CD4-positive, alpha-beta T cell treated with Interferon alpha-2 for 1 hour (primary cell): Measurements from ENCODE around the gene SMIM3.
"Not testable (repeated sequence)": the region's sequence is repeated elsewhere in the genome, so short reads cannot be mapped to it uniquely, and the experiment has no call there.

ENCODE experiments used
- DNase-seq, 2 donors: peaks; one replicate each; pipeline ENCODE4 v3.0.0-alpha.2; 2020 to 2022

The SMIM3 gene, protein sequence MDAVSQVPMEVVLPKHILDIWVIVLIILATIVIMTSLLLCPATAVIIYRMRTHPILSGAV

DNA sequence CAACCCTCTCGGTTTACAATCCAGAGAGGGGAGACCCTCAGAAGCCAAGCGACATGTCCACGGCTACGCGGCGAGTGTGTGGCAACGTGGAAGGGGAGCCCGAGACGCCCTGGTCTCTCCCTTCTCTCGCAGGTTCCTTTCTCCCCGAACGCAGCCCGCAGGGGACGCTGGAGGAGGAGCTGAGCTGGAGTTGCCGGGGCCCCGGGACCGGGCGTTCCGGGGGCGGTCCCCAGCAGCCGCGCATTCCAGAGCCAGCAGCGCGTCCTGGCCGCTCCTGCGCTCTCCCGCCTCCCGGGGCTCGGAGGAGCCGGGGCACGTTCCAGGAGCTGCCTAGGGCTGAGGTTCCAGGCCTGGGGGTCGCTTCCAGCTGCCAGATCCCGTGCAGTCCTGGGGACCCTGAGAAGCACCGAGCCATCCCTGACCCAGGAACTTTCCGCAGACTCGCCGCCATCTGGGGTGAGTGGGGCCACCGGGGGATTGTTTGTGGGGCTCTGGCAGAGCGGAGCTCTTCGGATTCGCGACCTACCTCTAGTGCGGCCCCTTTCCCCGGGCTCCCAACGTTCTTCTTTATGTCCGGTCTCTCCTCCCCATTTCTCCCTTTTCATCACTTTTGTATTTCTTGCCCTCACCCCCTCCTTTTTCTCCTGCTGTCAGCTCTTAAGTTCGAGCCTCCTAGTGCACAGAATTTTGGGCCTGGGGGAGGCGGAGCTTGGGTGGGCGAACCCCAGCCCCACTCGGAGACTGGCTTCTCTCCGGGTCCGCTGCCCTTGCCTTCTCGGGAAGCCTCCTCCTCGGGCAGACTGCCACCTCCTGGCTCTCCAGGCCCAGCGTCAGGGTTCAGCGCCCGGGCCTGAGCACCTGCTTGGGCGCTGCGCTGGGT is at the start of gene SMIM3:
TSS of gene SMIM3 (plus strand) at position 241 of the 880 bp plus-strand sequence. CDS start 16,684 bp downstream, outside the sequence.
- DNase-seq: peak; percentile 68 to 75

DNA sequence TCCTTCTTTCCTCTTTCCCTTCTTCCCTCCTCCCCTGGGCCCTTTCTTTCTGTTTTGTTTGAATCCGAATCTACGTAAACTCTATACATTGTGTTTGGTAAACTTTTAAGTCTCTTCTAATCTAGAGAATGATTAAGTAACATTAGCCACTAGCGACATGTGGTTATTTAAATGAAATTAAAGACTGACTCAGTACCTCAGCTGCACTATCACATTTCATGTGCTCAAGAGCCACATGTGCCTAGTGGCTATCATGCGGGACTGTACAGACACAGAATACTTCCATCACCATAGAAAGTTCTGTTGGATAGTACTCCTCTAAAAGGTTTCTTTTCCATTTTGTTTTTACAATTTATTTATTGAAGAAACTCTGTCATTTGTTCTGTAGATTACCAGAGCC is 48.7 kb upstream of the SMIM3 start:
- no peak for DNase-seq

DNA sequence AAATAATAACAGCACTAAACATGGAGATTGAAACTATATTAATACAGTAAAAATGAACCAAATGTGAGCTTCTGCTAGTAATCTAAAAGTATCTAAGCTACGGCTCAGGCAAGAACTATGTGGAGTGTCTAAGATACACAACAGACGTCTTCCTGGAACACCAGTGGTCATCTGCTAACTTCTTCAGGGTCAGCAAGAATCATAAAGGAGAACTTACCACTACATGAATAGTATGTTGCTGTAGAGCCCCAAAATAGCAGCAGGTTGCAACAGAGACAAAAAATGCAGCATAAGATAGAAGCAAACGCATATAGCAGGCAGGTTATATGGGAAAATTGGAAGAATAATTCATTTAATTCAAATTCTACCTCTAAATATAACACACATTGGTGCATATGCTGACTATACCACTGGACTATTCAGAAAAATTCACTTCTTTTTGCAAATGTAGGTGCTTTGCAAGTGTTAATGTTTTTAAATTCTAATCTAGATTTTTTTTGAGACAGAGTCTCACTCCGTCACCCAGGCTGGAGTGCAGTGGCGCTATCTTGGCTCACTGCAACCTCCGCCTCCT is 46.8 kb upstream of the SMIM3 start:
- DNase-seq: no peak

DNA sequence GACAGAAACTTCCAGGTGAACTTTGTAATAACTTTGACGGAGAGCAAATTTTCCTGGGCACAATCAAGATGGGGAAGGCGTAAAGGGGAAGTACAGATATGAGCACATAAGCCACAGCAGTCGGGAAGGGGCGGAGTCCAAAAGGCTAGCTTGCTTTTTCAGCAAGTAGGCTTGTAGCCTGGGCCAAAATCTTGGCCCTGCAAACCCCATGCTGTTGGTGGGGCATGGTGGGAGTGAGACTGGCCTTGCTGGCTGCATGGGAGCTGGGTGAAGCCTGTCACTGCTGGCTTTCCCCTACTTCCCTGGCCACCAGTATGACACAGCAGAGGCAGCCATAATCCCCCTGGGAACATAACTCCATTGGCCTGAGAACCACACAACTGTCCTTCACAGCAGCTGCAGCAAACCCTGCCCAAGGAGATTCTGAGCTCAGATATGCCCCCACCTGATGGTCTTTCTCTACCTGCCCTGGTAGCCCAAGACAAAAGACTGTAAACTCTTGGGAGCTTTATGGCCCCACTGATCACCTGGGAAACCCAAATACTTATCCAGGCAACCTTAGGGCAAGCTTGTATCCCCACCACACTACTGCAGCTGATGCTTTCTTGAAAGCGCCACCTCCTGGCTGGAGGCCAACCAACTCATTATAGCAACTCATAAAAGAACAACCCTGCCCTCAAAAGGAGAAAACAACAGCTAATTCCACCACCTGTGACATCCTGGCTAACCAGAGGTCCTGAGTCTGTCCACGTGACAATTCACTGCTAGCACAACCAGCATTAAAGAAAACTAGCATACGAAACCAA is 43.8 kb upstream of the SMIM3 start:
- DNase-seq: peak; percentile 13 to 51

DNA sequence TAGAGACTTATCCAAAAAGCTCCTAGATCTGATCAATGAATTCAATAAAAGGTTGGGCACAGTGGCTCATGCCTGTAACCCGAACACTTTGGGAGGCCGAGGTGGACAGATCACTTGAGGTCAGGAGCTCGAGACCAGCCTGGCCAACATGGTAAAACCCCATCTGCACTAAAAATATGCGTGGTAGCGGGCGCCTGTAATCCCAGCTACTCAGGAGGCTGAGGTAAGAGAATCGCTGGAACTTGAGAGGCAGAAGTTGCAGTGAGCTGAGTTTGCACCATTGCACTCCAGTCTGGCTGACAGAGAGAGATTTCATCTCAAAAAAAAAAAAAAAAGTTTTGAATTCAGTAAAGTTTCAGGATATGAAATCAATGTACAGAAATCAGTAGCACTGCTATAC is 39.7 kb upstream of the SMIM3 start:
- no peak for DNase-seq

DNA sequence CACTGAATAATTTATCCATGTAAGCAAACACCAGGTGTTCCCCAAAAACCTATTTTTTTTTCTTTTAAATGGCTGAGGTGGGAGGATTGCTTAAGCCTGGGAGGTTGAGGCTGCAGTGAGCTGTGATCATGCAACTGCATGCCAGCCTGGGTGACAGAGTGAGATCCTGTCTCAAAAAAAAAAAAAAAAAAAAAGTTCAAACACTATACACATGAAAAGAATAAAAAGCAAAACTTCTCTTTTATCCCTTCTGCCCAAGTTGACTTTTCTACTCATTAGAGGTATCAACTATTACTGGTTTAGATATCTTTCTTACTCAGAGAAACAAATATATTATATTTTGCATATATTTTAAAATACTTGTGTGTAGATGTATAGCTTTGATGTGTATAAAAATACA is 37.6 kb upstream of the SMIM3 start:
- DNase-seq: no peak

DNA sequence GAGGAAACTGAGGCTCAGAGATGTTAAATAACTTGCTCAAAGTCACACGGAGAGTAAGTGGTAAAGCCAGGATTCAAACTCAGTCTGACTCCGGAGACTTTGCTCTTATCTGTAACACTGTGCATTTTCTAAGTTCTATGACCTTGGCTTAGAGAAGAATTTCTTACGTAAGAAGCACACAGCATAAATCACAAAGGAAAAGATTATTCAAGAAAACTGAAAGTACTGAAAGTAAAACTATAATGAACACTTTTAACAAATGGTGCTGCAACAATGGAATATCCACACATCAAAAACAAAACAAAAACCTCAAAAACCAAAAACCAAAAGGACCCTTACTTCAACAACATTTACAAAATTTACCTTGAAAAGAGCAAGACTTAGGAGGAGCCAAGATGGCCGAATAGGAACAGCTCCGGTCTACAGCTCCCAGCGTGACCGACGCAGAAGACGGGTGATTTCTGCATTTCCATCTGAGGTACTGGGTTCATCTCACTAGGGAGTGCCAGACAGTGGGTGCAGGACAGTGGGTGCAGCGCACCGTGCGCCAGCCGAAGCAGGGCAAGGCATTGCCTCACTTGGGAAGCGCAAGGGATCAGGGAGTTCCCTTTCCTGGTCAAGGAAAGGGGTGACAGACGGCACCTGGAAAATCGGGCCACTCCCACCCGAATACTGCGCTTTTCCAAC is 36.0 kb upstream of the SMIM3 start:
- DNase-seq: not testable (repeated sequence)

DNA sequence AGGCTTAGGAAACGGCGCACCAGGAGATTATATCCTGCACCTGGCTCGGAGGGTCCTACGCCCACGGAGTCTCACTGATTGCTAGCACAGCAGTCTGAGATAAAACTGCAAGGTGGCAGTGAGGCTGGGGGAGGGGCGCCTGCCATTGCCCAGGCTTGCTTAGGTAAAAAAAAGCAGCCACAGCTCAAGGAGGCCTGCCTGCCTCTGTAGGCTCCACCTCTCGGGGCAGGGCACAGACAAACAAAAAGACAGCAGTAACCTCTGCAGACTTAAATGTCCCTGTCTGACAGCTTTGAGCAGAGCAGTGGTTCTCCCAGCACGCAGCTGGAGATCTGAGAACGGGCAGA is 35.4 kb upstream of the SMIM3 start:
- not testable (repeated sequence) for DNase-seq

DNA sequence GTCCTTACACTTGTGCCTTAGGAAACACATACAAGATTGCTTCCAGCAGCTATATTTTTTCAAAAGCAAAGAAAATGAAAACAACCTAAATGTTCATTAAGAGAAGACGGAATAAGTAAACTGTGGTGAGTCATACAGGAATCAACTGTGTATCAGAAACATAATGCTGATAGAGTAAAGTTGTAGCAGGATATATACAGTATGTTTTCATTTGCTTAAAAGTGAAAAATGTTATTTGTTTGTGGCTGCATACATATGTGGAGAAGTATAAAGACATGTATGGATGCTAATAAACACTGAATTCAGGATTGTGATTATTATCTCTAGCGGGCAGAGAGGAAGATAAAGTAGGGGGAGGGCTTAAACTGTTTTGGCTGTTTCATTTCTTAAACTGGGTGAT is 28.1 kb upstream of the SMIM3 start:
- DNase-seq: no peak

DNA sequence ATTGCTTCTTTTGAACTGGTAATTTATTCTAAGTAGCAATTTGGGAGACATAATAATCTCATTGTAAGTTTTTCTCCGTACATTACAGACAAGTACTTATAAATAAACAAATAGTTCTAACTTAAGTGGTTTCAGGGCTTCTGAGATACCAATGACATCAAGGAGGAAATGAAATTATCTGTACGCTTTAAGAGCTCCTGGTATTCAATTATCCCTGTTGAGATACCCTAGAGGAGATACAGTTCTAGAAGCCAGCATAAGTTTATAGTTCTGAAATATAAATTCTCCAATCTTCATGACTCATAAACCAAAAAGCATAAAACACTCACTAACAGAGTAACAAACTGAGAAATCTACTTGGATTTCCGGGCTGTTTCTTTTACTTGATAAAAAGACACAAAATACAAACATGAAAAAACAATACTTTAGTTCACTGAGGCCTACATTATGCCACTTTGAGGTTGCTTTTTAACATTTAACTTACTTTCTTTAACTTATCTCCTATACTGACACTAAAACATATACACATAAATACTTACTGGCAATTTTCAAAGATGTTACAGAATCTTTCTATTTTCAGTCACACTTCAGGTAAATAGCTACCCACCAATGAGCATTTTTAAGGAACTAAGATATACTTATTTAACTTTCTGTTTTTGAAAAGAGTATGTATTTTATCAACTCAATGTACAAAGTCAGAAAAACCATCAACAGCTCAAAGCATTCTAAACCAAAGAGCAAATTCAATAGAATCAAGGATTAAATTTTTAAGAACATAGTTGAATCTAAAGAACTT is 27.3 kb upstream of the SMIM3 start:
- no peak for DNase-seq

DNA sequence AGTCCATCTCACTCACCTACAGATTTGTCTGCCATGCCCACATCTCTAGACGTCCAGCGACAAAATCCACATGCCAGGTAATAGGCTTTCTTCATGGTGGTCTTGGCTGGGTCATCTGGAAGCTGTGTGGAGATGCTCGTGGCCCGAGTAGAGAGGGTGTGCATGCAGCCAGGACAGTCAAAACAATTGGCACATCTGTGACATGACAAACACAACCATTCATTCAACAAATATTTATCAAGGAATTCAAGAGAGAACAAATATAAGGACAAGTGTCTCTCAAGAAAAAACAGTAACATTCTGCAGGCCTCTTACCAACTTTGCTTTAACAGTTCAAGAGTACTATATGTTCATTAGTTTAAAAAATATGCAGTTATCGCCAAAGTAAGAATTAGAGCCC is 25.1 kb upstream of the SMIM3 start:
- DNase-seq: no peak

DNA sequence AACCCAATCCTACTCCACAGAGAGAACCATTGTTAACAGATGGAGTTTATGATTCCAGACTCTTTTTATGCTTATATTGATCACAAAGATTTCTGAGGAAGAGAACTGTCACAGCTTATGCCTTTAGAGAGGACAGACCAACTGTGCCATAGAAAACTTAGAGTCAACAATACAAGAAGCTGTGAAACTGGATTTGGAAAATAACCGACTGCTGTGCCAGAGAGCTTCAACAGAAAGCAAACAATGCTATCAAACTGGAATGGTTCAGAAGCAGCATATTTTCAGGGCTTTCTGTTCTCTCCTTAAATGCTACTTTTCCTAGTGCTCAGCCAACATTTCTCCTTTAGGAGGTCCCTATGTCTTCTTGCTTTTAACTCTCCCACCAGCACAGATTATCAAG is 24.7 kb upstream of the SMIM3 start:
- no peak for DNase-seq

DNA sequence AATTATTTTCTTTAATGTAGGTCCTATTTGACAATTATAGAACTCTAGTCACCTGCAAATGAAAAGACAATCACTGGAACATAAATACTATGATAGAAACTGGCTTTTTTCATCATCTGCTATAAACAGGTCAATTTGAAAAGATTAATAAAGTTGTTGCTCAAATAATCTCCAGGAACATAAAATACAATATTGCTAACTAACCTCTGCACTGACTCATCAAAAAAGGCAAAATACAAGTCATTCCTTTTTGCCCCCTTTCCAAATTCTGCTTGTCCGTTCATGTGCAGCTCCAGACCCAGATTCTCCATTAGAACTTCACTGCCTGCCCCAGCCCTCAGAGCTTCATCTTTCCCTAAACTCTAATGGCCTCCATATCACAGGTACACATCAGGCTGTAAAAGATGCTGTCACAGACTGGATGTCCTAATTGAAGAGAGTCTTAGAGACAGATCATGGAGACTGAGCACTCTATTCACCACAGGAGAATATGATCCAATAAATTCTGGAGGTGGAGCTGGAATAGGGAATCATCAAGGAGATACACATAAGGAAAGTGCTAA is 21.4 kb upstream of the SMIM3 start:
- DNase-seq: no peak

DNA sequence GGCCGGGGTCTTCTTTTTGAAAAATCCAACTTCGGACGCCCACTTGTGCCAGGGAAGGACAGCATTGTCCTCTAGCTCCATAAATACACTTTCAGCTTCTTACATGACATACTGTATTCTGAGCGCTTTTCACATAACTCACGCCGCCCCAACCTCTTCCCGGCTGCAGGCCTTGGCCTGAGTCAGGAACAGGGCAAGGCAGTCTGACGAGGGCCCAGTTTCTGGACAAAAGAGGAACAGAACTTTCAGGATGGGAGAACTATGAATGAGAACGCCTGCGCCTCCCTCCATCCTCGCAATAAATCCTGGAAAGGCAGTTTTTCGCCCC is 20.4 kb upstream of the SMIM3 start:
- no peak for DNase-seq

DNA sequence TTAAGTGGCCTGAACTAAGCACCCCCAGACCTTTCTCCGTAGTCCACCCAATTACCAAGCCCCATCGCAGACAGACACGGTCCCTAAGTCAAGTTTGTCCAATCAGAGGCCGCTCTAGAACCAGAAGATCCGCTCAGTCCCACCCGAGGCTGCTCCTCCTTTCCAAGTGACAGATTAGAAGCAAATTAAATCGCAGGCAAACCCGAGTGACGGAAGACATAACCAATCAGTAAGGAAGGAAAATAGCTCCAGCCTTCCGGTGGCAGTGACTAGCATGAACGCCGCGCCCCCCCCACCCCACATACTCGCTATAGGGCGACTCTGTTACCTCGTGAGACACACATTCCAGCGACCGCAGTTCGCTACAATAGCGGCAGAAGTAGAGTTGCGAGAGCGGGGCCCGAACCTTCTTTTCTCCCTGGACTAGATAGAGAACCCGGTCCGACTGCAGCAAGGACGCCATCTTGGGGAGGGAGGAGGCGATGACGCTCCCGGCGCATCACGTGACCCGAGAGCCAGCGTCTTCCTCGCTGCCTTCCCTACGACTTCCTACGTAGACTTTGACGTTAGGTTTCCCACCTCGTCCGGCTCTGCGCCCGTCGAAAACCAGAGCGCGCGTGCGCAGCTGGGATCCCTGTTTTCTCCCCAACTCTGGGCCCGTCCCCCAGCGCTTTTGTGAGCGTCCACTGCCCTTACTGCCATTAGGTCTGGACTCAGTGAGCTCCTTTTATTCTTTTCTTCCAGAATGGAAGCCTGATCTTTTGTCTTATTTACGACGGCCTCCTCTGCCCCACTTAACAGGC is 19.8 kb upstream of the SMIM3 start, which contains the start of gene DCTN4:
TSS of gene DCTN4 (minus strand) at position 487 of the 803 bp plus-strand sequence. CDS start at position 463, 24 bp downstream.
- DNase-seq: peak; percentile 94 to 97

DNA sequence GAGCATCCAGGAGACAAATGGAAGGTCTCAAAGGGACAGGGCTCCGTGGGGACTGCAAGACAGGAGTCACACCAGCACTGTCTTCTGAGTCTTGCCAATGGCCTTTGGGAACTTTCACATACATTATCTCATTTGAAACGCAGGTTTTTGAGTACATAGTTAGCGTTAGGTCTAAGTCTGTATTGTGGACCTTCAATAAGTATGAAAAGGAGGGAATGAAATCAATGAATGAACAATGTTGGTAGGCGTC is 19.3 kb upstream of the SMIM3 start:
- DNase-seq: no peak

DNA sequence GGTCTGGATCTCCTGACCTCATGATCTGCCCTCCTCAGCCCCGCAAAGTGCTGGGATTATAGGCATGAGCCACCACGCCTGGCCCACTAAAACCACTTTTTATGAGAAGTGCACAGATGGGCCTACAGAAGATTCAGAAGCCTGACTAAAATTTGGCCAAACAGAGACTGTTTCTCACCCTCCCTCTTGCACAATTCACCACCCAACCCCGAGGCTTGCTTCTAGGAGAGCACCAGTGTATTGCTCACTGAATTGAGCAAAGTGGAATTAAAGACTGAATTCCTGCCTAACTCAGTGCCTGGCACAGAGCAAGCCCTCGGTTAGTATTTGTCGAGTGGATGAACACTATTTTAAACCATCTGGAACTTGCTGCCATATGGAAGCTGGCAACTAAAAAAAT is 16.3 kb upstream of the SMIM3 start:
- peak in 1 of 2 donors; percentile 38 for DNase-seq

DNA sequence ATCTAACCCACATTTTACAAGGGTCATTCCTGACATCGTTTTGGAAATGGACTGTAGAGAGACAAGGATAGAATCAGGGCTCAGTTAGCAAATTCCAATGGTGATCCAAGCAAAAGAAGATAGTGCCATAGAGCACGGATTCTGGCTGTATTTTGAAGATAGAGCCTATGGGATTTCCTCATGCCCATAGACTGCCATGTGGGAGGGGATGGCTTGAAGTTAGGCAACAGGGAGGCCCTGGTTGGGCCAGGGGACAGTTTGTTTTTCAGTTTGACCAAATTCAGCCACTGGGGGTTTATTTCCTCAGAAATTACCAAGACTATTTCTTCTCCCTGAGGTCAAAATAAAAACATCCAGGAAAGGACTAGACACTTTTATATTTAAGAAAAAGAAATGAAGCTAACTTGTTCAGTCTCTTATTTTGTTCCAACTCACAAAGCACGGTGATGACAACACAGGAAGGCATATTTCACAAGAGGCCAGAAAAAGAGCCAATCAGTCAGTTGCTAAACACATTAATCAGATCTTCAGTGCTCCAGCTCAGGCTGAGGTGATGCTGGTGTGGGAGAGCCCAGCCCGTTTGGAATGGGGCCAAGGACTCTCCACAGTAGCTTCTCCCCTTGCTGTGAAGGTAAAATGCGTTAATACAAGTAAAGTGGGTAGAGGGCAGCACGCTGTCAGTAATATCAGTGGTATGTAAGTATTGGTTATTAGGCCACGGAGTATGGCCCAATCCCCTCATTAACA is 15.4 kb upstream of the SMIM3 start:
- peak in 1 of 2 donors; percentile 50 for DNase-seq

DNA sequence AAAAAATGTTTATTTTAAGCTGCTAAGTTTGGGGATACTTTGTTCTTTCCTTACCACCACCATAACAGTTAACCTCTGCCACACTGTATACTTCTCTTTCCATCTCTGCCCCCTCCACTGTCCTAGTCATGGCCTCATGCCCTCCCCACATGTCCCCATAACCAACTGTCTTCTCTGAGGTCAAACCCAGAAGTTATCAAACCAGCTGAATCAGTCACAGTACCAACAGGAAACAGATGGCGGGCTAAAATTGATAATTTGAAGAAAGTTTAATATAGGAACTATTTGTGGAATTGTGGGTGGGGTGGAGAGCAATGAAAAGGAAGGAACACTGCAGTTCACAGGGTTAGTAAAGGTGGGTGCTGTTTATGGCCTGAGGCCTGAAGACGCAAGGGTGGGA is 14.0 kb upstream of the SMIM3 start:
- DNase-seq: no peak

DNA sequence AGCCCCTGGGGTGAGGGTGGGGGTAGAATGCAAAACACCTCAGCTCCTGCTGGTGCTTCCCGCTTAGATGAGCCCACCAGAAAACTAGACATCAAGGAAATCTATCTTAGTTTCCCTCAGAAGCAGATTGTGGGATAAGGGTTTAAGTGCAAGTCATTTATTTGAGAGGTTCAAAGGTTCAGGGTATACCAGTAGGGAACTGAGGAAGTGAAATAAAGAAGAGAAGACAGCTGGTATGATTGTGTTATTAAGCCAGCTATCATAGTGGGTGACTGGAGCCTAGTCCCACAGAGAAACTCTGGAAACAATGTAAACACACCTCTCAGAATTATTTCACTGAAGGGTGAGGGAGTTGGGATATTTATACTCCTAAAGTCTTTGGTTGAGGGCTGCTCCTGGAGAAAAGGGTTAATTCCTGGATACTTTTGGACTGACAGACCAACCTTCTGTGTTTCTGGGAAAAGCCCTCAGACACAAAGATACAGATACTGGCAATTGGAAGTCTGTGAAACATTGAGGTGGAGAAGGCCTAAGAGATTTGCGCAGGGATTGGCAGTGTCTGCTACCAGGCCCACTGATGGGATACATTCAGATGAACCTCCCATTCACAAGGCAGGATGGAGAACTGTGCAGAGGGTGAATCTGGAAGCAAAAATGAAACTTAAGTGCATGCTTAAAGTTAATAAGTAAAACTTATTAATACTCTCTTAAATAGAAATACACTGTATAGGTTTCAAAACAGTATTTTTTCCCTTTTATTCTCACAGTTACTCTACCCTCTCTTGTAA is 13.4 kb upstream of the SMIM3 start:
- DNase-seq: no peak
